OCI-LY1 (cell line): ENCODE results near the gene TNS3.

Experiments used
- H2AFZ ChIP-seq: fragments of 200-600 bp; sonication (generic), shearing (Covaris generic); 2 replicates; pipeline ENCODE4 v1.6.0; 2014; ENCODE audit warnings: antibody characterized with exemption, mild to moderate bottlenecking, low read length
- H3F3A ChIP-seq: fragments of 200-600 bp; sonication (generic), shearing (Covaris generic); 2 replicates; pipeline ENCODE4 v1.6.0; 2014; ENCODE audit warnings: mild to moderate bottlenecking, antibody characterized with exemption, low read length, moderate library complexity; ENCODE audit not compliant: insufficient read depth
- H3K27ac ChIP-seq: fragments of 200-600 bp; sonication (generic); 2 replicates; pipeline ENCODE4 v1.5.1; 2014; ENCODE audit warnings: low read length, mixed run types, mild to moderate bottlenecking, low read depth; ENCODE audit not compliant: poor library complexity, severe bottlenecking
- H3K27me3 ChIP-seq: fragments of 200-600 bp; sonication (generic); 2 replicates; pipeline ENCODE4 v1.6.0; 2014; ENCODE audit warnings: antibody characterized with exemption, mild to moderate bottlenecking, low read length, moderate library complexity; ENCODE audit not compliant: insufficient read depth
- H3K36me3 ChIP-seq: fragments of 200-600 bp; sonication (generic); 2 replicates; pipeline ENCODE4 v1.6.1; 2014; ENCODE audit warnings: mild to moderate bottlenecking, antibody characterized with exemption, low read length, moderate library complexity, mixed read lengths; ENCODE audit not compliant: insufficient read depth
- H3K4me1 ChIP-seq: fragments of 200-600 bp; sonication (generic); 2 replicates; pipeline ENCODE4 v1.5.1; 2014; ENCODE audit warnings: mild to moderate bottlenecking, low read length, moderate library complexity; ENCODE audit not compliant: insufficient read depth, severe bottlenecking
- H3K4me2 ChIP-seq: fragments of 200-600 bp; sonication (generic), shearing (Covaris generic); 2 replicates; pipeline ENCODE4 v1.6.1; 2014; ENCODE audit warnings: low read length
- H3K4me3 ChIP-seq: fragments of 200-600 bp; sonication (generic); 2 replicates; pipeline ENCODE4 v1.5.1; 2014; ENCODE audit warnings: low read length, low read depth, mild to moderate bottlenecking, mixed read lengths; ENCODE audit not compliant: poor library complexity, severe bottlenecking
- H3K79me2 ChIP-seq: fragments of 200-600 bp; shearing (Covaris generic); 2 replicates; pipeline ENCODE4 v1.6.1; 2016; ENCODE audit warnings: mixed run types, low read length, mixed read lengths; ENCODE audit not compliant: insufficient read depth
- H3K9ac ChIP-seq: fragments of 200-600 bp; sonication (generic), shearing (Covaris generic); 2 replicates; pipeline ENCODE4 v1.6.1; 2014; ENCODE audit warnings: mild to moderate bottlenecking, low read length, mixed read lengths
- H3K9me2 ChIP-seq: fragments of 200-600 bp; sonication (generic), shearing (Covaris generic); 2 replicates; pipeline ENCODE4 v1.6.1; 2014; ENCODE audit warnings: low read depth, mild to moderate bottlenecking, low read length, mixed read lengths
- H3K9me3 ChIP-seq: fragments of 200-600 bp; shearing (Covaris generic); 2 replicates; pipeline ENCODE4 v1.6.1; 2014; ENCODE audit warnings: low read length, mixed read lengths
- H4K20me1 ChIP-seq: fragments of 200-600 bp; sonication (generic), shearing (Covaris generic); 2 replicates; pipeline ENCODE4 v1.6.0; 2016; ENCODE audit warnings: mild to moderate bottlenecking, low read length; ENCODE audit not compliant: insufficient read depth
- EZH2 ChIP-seq: fragments of 200-600 bp; sonication (generic), shearing (Covaris generic); IDR thresholded peaks from 2 replicates; pipeline ENCODE4 v1.8.0; 2017; ENCODE audit warnings: borderline replicate concordance, mixed run types, mild to moderate bottlenecking, antibody characterized with exemption, low read length, moderate library complexity, mixed read lengths
- TF ChIP-seq, protein P1 (sequence below): fragments of 200-600 bp; sonication (generic), shearing (Covaris generic); IDR thresholded peaks from 2 replicates; pipeline ENCODE4 v1.5.1; 2017; ENCODE audit warnings: mild to moderate bottlenecking, antibody characterized with exemption, low read length, moderate library complexity, mixed read lengths

The TNS3 gene

DNA sequence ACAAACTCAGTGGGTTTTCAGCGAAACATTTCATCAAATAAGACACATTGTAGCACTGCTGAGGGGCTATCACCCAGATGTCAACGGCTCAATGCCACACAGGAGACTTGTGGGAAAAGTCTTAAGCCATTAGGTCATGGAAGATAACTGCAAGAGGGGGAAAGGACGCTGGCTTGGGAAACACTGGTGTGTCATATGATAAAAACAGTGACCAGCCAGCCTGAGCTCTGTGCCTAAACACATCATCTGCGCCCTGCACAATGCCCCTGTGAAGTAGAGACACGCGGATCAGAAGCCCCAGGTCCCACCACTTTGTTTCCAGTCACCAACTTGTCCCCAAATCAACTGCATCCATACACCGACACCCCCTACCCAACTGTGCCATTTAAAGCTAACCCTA is 116.7 kb downstream of the TNS3 start:
- no peaks in the 10 kb centered on the region for H4K20me1 ChIP-seq
- peaks cover 58% of the 10 kb centered on the region for H3K36me3 ChIP-seq
- no peaks in the 10 kb centered on the region for H3F3A ChIP-seq
- H3K4me3 ChIP-seq = no peak overlapping the region
- no peaks in the 10 kb centered on the region for H3K9me3 ChIP-seq
- H3K27ac ChIP-seq = no peak overlapping the region
- no peaks in the 10 kb centered on the region for H3K4me1 ChIP-seq
- no peak overlapping the region for H2AFZ ChIP-seq
- H3K4me2 ChIP-seq = no peak overlapping the region
- no peaks in the 10 kb centered on the region for H3K9me2 ChIP-seq
- no peak overlapping the region for H3K9ac ChIP-seq
- peaks cover 15% of the 10 kb centered on the region; the same call in 1 of the 2 replicates for H3K79me2 ChIP-seq
- no peaks in the 10 kb centered on the region for H3K27me3 ChIP-seq
- TF ChIP-seq, protein P1, sequence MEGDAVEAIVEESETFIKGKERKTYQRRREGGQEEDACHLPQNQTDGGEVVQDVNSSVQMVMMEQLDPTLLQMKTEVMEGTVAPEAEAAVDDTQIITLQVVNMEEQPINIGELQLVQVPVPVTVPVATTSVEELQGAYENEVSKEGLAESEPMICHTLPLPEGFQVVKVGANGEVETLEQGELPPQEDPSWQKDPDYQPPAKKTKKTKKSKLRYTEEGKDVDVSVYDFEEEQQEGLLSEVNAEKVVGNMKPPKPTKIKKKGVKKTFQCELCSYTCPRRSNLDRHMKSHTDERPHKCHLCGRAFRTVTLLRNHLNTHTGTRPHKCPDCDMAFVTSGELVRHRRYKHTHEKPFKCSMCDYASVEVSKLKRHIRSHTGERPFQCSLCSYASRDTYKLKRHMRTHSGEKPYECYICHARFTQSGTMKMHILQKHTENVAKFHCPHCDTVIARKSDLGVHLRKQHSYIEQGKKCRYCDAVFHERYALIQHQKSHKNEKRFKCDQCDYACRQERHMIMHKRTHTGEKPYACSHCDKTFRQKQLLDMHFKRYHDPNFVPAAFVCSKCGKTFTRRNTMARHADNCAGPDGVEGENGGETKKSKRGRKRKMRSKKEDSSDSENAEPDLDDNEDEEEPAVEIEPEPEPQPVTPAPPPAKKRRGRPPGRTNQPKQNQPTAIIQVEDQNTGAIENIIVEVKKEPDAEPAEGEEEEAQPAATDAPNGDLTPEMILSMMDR = no peak
- no peak for TF ChIP-seq EZH2

DNA sequence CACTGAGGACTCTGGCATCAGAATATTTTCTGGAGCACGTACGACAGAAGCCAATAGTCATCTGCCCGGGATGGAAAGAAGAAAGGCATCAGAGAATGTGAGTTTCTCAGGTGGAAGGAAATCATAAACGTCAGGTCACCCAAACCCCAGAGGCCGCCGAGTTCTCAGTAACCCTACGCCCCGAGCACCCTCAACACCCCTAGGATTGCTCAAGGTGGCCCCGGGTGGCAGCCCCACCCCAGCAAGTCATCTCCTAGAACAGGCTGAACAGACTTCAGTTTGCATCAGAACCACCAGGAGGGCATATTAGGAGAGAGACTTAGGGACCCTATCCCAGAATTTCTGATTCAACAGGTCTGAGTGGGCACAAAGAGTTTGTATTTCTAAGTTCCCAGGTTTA is 117.6 kb downstream of the TNS3 start:
- Histone ChIP-seq H3K79me2 (peaks cover 19% of the 10 kb centered on the region; the same call in 1 of the 2 replicates), H3K4me2 (no peak overlapping the region), H3K27ac (no peak overlapping the region), H3K27me3 (no peaks in the 10 kb centered on the region), H3K4me1 (peaks cover 4% of the 10 kb centered on the region), H3K9ac (no peak overlapping the region), H3K36me3 (peaks cover 49% of the 10 kb centered on the region), H2AFZ (no peak overlapping the region), H3K9me2 (no peaks in the 10 kb centered on the region), H4K20me1 (no peaks in the 10 kb centered on the region), H3K4me3 (no peak overlapping the region), H3F3A (no peaks in the 10 kb centered on the region), H3K9me3 (no peaks in the 10 kb centered on the region)
- no peak for TF ChIP-seq EZH2
- TF ChIP-seq, protein P1 = no peak

DNA sequence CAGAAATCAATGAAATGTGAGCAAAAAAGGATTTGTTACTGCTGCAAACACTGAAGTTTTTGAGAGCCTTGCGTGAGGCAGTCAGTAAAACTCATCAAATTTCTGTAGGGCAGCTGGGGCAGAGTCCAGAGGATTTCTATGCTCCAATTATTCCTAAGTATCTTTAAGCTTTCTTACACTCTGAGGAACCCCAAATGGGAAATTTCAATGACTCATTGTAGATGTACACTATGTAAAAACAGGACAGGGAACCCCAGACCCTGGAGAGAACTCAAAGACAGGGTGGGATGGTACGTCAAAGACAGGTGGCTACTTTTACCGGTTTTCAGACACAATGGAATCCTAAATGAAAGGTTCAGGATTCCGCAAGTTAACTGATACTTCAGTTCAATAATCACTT is 120.2 kb downstream of the TNS3 start:
- TF ChIP-seq EZH2 = no peak
- TF ChIP-seq, protein P1 = no peak
- Histone ChIP-seq H3K4me2 (no peak overlapping the region), H3K9ac (no peak overlapping the region), H3K36me3 (peaks cover 27% of the 10 kb centered on the region), H3K4me1 (peaks cover 18% of the 10 kb centered on the region), H3K4me3 (no peak overlapping the region), H3K27ac (no peak overlapping the region), H3K9me2 (no peaks in the 10 kb centered on the region), H2AFZ (no peak overlapping the region), H3K9me3 (no peaks in the 10 kb centered on the region), H3K27me3 (no peaks in the 10 kb centered on the region), H4K20me1 (no peaks in the 10 kb centered on the region), H3F3A (no peaks in the 10 kb centered on the region), H3K79me2 (peaks cover 18% of the 10 kb centered on the region; the same call in 1 of the 2 replicates)
